NCI-H2196 (cell line): ENCODE measurements around the gene C14orf119.
A peak's percentile ranks its signal among the peaks of the same experiment; 100 is the strongest.

Source experiments
- DNase-seq: peaks from one replicate; lab custom pipeline; 2025; ENCODE audit not compliant: unreplicated experiment; lab: John Stamatoyannopoulos, UW

Gene C14orf119

GRCh38 chr14:23125933-23126524, 30.7 kb downstream of the C14orf119 start:
- no peak for DNase-seq

GRCh38 chr14:23126548-23127278, 31.4 kb downstream of the C14orf119 start:
- DNase-seq: no peak

- DNase-seq: no peak
Measured at GRCh38 chr14:23127861-23128260, 32.6 kb downstream of the C14orf119 start.

GRCh38 chr14:23128969-23129758, 33.9 kb downstream of the C14orf119 start:
- DNase-seq: no peak

GRCh38 chr14:23129759-23130316, 34.5 kb downstream of the C14orf119 start:
- no peak for DNase-seq

- DNase-seq: no peak
Measured at GRCh38 chr14:23130871-23131270, 35.6 kb downstream of the C14orf119 start.

- DNase-seq: no peak
Measured at GRCh38 chr14:23131482-23131881, 36.2 kb downstream of the C14orf119 start.

- DNase-seq: no peak
Measured at GRCh38 chr14:23132970-23133369, 37.7 kb downstream of the C14orf119 start.

GRCh38 chr14:23136566-23137133, 41.3 kb downstream of the C14orf119 start:
- DNase-seq: no peak

GRCh38 chr14:23137192-23137812, 42.0 kb downstream of the C14orf119 start:
- DNase-seq: peak; percentile 48

- no peak for DNase-seq
Measured at GRCh38 chr14:23137813-23138535, 42.7 kb downstream of the C14orf119 start.

GRCh38 chr14:23139874-23140273, 44.6 kb downstream of the C14orf119 start:
- no peak for DNase-seq

- DNase-seq: no peak
Measured at GRCh38 chr14:23140371-23140770, 45.1 kb downstream of the C14orf119 start.

GRCh38 chr14:23141706-23142444, 46.6 kb downstream of the C14orf119 start:
- peak; percentile 22 for DNase-seq

- no peak for DNase-seq
Measured at GRCh38 chr14:23142826-23143225, 47.5 kb downstream of the C14orf119 start.

GRCh38 chr14:23143911-23144310, 48.6 kb downstream of the C14orf119 start:
- no peak for DNase-seq

GRCh38 chr14:23145794-23146350, 50.6 kb downstream of the C14orf119 start:
- DNase-seq: no peak

GRCh38 chr14:23146351-23146910, 51.1 kb downstream of the C14orf119 start:
- DNase-seq: no peak

GRCh38 chr14:23146980-23147379, 51.7 kb downstream of the C14orf119 start:
- no peak for DNase-seq
